ENCODE measurements around the gene GDPD4. TPM values are rescaled to one million over a fixed set of nuclear protein-coding genes. Genes with fewer than 3 reads are reported as not detected.

The GDPD4 gene
- total RNA-seq, 1 donor from 2014 or later: not detected

DNA sequence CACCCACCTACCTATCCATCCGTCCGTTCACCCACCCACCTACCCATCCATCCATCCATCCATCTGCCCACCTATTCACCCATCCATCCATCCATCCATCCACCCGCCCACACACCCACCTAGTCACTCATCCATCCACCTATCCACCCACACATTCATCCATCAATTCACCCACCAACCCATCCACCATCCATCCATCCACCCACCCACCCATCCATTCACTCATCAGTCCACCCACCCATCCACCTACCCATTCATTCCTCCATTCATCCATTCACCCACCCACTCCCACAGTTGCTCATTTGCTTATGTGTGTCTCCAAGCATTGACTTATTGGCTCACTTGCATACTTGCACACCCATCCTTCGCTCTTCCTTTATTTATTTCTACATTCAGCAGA is 123.3 kb downstream of the GDPD4 start:
- Mint-ChIP-seq H3K36me3 (ENCODE audit: low read depth, unreplicated experiment) (peaks cover 19% of the 10 kb centered on the region), H3K4me1 (ENCODE audit: unreplicated experiment) (peaks cover 44% of the 10 kb centered on the region), H3K27ac (ENCODE audit: unreplicated experiment) (no peak overlapping the region), H3K9me3 (ENCODE audit: unreplicated experiment) (no peaks in the 10 kb centered on the region), H3K4me3 (ENCODE audit: unreplicated experiment) (peak overlapping the region; percentile 16), H3K27me3 (ENCODE audit: unreplicated experiment) (peaks cover 10% of the 10 kb centered on the region)
- DNase-seq (ENCODE audit: low spot score): no peak
- TF ChIP-seq, protein P1, sequence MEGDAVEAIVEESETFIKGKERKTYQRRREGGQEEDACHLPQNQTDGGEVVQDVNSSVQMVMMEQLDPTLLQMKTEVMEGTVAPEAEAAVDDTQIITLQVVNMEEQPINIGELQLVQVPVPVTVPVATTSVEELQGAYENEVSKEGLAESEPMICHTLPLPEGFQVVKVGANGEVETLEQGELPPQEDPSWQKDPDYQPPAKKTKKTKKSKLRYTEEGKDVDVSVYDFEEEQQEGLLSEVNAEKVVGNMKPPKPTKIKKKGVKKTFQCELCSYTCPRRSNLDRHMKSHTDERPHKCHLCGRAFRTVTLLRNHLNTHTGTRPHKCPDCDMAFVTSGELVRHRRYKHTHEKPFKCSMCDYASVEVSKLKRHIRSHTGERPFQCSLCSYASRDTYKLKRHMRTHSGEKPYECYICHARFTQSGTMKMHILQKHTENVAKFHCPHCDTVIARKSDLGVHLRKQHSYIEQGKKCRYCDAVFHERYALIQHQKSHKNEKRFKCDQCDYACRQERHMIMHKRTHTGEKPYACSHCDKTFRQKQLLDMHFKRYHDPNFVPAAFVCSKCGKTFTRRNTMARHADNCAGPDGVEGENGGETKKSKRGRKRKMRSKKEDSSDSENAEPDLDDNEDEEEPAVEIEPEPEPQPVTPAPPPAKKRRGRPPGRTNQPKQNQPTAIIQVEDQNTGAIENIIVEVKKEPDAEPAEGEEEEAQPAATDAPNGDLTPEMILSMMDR (IDR thresholded peaks at IDR 0.05; ENCODE audit: unreplicated experiment): no peak

DNA sequence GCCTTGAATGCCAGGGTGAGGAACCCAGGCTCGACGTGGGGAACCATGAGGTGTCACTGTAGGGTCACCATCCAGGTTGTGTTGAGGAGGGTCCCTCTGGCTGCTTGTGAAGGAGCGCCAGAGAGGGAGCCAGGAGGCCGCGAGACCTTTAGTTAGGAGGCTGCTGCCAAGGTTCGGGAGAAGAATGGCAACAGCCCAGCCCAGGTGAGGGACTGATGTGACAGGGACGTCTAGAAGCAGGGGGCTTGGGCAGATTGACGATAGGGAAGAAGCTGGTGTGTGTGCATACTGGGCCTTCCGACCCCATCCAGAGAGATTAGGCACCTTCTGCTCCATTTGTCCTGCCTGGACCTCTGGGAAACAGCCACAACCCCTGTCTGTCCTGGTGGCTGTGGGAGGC is 124.5 kb downstream of the GDPD4 start:
- peak overlapping the region; percentile 78 for H3K27ac Mint-ChIP-seq (ENCODE audit: unreplicated experiment)
- H3K4me3 Mint-ChIP-seq (ENCODE audit: unreplicated experiment): no peak overlapping the region
- TF ChIP-seq, protein P1 (IDR thresholded peaks at IDR 0.05; ENCODE audit: unreplicated experiment): no peak
- peaks cover 10% of the 10 kb centered on the region for H3K27me3 Mint-ChIP-seq (ENCODE audit: unreplicated experiment)
- no peak for DNase-seq (ENCODE audit: low spot score)
- no peaks in the 10 kb centered on the region for H3K9me3 Mint-ChIP-seq (ENCODE audit: unreplicated experiment)
- peaks cover 15% of the 10 kb centered on the region for H3K36me3 Mint-ChIP-seq (ENCODE audit: low read depth, unreplicated experiment)
- H3K4me1 Mint-ChIP-seq (ENCODE audit: unreplicated experiment): peaks cover 54% of the 10 kb centered on the region

DNA sequence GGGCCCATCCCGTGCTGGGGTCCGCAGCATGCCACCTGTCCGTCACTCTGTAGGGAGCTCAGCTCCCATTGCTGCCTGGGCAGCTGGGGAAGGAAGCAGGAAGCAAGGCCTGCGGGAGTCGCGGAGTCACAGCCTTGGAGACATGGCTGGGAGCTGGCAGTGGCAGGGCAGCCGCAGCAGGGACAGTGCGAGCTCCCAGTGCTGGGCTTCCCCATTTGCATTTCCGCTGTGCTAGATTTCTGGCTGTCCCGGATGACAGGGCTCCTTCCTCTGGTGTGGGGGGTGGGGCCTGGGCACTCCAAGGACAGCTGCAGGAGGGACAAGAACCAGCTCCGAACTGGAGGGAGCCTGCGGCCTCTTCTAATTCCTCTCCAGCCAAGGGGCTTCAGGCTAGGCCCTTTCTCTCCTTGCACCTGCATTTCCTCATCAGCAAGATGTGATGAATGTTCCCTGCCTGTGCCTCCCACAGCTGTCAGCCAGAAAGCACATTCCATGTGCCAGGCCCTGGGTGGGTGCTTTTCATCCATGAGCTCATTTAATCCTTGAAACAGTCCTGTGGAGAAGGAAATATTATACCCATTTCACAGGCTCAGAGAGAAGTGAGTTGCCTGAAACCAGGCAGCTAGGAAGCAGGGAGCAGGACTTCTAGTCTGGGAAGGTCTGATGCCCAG is 125.5 kb downstream of the GDPD4 start:
- peak overlapping the region; percentile 78 for H3K27ac Mint-ChIP-seq (ENCODE audit: unreplicated experiment)
- peaks cover 10% of the 10 kb centered on the region for H3K27me3 Mint-ChIP-seq (ENCODE audit: unreplicated experiment)
- peak; percentile 44 for DNase-seq (ENCODE audit: low spot score)

DNA sequence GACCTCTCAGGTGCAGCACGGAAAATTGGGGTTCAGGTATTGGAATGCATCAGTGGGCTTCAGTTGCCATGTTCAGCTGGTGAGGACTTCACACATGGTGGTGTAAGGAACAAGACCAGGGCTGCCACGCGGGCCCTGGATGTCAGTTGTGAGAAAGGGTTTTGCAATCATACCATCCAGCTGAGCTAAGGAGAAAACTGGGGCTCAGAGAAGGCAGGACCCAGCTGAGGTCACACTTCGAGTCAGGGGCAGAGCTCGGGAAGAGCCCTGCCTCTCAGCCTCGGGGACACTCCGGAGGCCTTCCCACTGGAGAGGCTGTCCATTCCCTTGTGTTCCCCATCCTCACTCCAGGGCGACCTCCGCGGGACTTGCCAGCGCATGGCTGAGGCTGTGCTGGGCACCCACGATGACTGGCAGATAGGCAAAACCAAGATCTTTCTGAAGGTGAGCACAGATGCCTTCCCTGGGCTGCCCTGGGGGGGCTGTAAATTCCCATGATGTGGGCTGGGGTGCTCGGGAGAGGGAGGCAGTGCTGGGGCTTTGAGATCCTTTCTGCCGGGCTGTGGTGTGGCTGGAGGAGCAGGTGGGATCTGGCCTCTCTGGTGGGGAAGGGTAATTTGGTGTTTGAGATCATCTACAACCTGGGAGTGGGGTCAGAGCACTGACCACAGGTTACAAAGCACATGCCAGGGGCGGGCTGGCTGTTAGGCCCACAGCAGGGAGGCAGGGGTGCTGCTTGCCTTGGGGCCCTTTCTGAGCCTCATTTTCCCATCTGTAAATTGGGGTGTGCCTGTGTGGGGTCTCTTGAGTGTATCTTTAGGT is 126.3 kb downstream of the GDPD4 start:
- H3K4me3 Mint-ChIP-seq (ENCODE audit: unreplicated experiment): peak overlapping the region; percentile 31
- no peaks in the 10 kb centered on the region for H3K9me3 Mint-ChIP-seq (ENCODE audit: unreplicated experiment)
- peak overlapping the region; percentile 70 for H3K27ac Mint-ChIP-seq (ENCODE audit: unreplicated experiment)
- H3K4me1 Mint-ChIP-seq (ENCODE audit: unreplicated experiment): peaks cover 69% of the 10 kb centered on the region
- peaks cover 12% of the 10 kb centered on the region for H3K36me3 Mint-ChIP-seq (ENCODE audit: low read depth, unreplicated experiment)
- TF ChIP-seq, protein P1 (IDR thresholded peaks at IDR 0.05; ENCODE audit: unreplicated experiment): no peak
- no peak for DNase-seq (ENCODE audit: low spot score)
- H3K27me3 Mint-ChIP-seq (ENCODE audit: unreplicated experiment): peaks cover 10% of the 10 kb centered on the region

More for the DNA sequence above, 125.5 kb downstream of the GDPD4 start:
- Mint-ChIP-seq H3K36me3 (ENCODE audit: low read depth, unreplicated experiment) (peaks cover 15% of the 10 kb centered on the region), H3K4me3 (ENCODE audit: unreplicated experiment) (no peak overlapping the region), H3K4me1 (ENCODE audit: unreplicated experiment) (peaks cover 62% of the 10 kb centered on the region), H3K9me3 (ENCODE audit: unreplicated experiment) (no peaks in the 10 kb centered on the region)
- TF ChIP-seq, protein P1 (IDR thresholded peaks at IDR 0.05; ENCODE audit: unreplicated experiment): no peak

DNA sequence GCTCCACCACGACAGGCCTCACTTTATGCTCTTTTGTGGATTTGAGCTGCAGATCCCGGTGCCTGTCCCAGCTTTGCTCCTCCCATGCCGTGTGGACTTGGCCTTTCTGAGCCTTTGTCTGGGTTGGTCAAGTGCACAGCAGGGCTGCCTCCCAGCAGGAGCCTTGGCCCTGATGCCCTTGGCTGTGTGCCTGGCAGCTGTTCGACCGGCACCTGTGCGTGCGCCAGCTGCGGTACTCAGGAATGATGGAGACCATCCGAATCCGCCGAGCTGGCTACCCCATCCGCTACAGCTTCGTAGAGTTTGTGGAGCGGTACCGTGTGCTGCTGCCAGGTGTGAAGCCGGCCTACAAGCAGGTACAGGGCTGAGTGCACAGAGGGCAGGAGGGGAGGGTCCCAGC is 126.9 kb downstream of the GDPD4 start:
- Mint-ChIP-seq H3K9me3 (ENCODE audit: unreplicated experiment) (no peaks in the 10 kb centered on the region), H3K36me3 (ENCODE audit: low read depth, unreplicated experiment) (peaks cover 12% of the 10 kb centered on the region), H3K4me1 (ENCODE audit: unreplicated experiment) (peaks cover 73% of the 10 kb centered on the region), H3K27ac (ENCODE audit: unreplicated experiment) (peak overlapping the region; percentile 70), H3K27me3 (ENCODE audit: unreplicated experiment) (peaks cover 10% of the 10 kb centered on the region), H3K4me3 (ENCODE audit: unreplicated experiment) (no peak overlapping the region)
- TF ChIP-seq, protein P1 (IDR thresholded peaks at IDR 0.05; ENCODE audit: unreplicated experiment): no peak
- no peak for DNase-seq (ENCODE audit: low spot score)
